Uterus (tissue), 4 donors: ENCODE data around the gene GYG2. TPM values are rescaled to one million over a fixed set of nuclear protein-coding genes. Genes with fewer than 3 reads are reported as not detected.

Source experiments
- DNase-seq, 2 donors: peaks; one replicate each; pipeline ENCODE4 v3.0.0-alpha.2; 2019 to 2020
- H3K27ac ChIP-seq, 2 donors: fragments of 200-600 bp; sonication (generic); 1 replicate in 1 of 2; 2 replicates in 1 of 2; pipeline ENCODE4 v1.5.1; 2016 to 2018
- H3K27me3 ChIP-seq, 2 donors: fragments of 200-600 bp; sonication (generic); one replicate each; pipeline ENCODE4 v1.5.1; 2018 to 2019; ENCODE audit warnings: control low read depth in 1 of 2
- H3K36me3 ChIP-seq, 2 donors: fragments of 200-600 bp; sonication (generic); one replicate each; pipeline ENCODE4 v1.5.1; 2019; ENCODE audit warnings: control low read depth in 1 of 2
- H3K4me1 ChIP-seq, 2 donors: fragments of 200-600 bp; sonication (generic); one replicate each; pipeline ENCODE4 v1.5.1; 2018 to 2019; ENCODE audit warnings: control low read depth in 1 of 2
- H3K4me3 ChIP-seq, 2 donors: fragments of 200-600 bp; sonication (generic); 1 replicate in 1 of 2; 2 replicates in 1 of 2; pipeline ENCODE4 v1.5.1; 2018 to 2019; ENCODE audit warnings: mild to moderate bottlenecking in 1 of 2
- H3K9me3 ChIP-seq, 2 donors: fragments of 200-600 bp; sonication (generic); one replicate each; pipeline ENCODE4 v1.5.1; 2019; ENCODE audit warnings: control low read depth in 1 of 2
- CTCF ChIP-seq, 4 experiments: fragments of 200-600 bp in 2 of 4; fragments of 450-650 bp in 2 of 4; sonication (generic) in 2 of 4; IDR thresholded peaks; one replicate each; pipeline ENCODE4 v1.5.1; 2016 to 2019; ENCODE audit warnings: antibody characterized with exemption in 4 of 4, mild to moderate bottlenecking in 2 of 4, moderate library complexity in 1 of 4
- POLR2A ChIP-seq, 2 donors: fragments of 450-650 bp; IDR thresholded peaks; one replicate each; pipeline ENCODE4 v1.6.1; 2016; ENCODE audit warnings: antibody characterized with exemption in 2 of 2, mild to moderate bottlenecking in 1 of 2, moderate library complexity in 1 of 2
- intact Hi-C: fragments of 100-400 bp; cut with DNase I; formaldehyde crosslinking; loops from one replicate; pipeline ENCODE4 v1.15.1; 2023; ENCODE audit warnings: low total_unique reads
- total RNA-seq, 4 donors: library from RNA; depleted of rRNA in 3 of 4; stranded (reverse); fragments of >200 nt in 3 of 4; gene quantifications; one replicate each; pipeline versions ENCODE4 v1.1.0 to v1.2.4, GENCODE V29; 2014 to 2023
- donor health status: DM: yes; HTN: yes; CAD: no.

GYG2 gene
- total RNA-seq, 4 donors from 2014 or later, result 1.0 to 9.6 (median 2.4) TPM; not detected in 1

GRCh38 chrX:2782778-2783177, 46.0 kb upstream of the GYG2 start:
- H3K4me3 ChIP-seq, result no peak overlapping the region
- no peaks in the 10 kb centered on the region for H3K9me3 ChIP-seq
- no peak for DNase-seq
- H3K27me3 ChIP-seq, result no peaks in the 10 kb centered on the region
- no peaks in the 10 kb centered on the region for H3K36me3 ChIP-seq
- no peak overlapping the region for H3K27ac ChIP-seq
- TF ChIP-seq POLR2A (IDR thresholded peaks at IDR 0.05) (no peak), CTCF (IDR thresholded peaks at IDR 0.05) (no peak)
- intact Hi-C loops, result no loop called here
- no peaks in the 10 kb centered on the region for H3K4me1 ChIP-seq

- intact Hi-C loops, result no loop called here
- TF ChIP-seq POLR2A (IDR thresholded peaks at IDR 0.05) (no peak), CTCF (IDR thresholded peaks at IDR 0.05) (no peak)
- Histone ChIP-seq H3K4me3 (no peak overlapping the region), H3K9me3 (no peaks in the 10 kb centered on the region), H3K4me1 (no peaks in the 10 kb centered on the region), H3K27me3 (no peaks in the 10 kb centered on the region), H3K27ac (no peak overlapping the region), H3K36me3 (no peaks in the 10 kb centered on the region)
- DNase-seq, result no peak
These were observed 44.7 kb upstream of the GYG2 start for GRCh38 chrX:2784026-2784425.

GRCh38 chrX:2785538-2785937, 43.2 kb upstream of the GYG2 start:
- Histone ChIP-seq H3K4me1 (no peaks in the 10 kb centered on the region), H3K27ac (no peak overlapping the region), H3K4me3 (no peak overlapping the region), H3K27me3 (no peaks in the 10 kb centered on the region), H3K36me3 (no peaks in the 10 kb centered on the region), H3K9me3 (no peaks in the 10 kb centered on the region)
- intact Hi-C loops, result no loop called here
- DNase-seq, result no peak
- no peak for TF ChIP-seq CTCF (IDR thresholded peaks at IDR 0.05)
- no peak for TF ChIP-seq POLR2A (IDR thresholded peaks at IDR 0.05)

GRCh38 chrX:2788980-2789379, 39.8 kb upstream of the GYG2 start:
- Histone ChIP-seq H3K9me3 (no peaks in the 10 kb centered on the region), H3K27me3 (no peaks in the 10 kb centered on the region), H3K4me3 (no peak overlapping the region), H3K4me1 (no peaks in the 10 kb centered on the region), H3K36me3 (no peaks in the 10 kb centered on the region), H3K27ac (no peak overlapping the region)
- DNase-seq, result no peak
- intact Hi-C loops, result no loop called here
- no peak for TF ChIP-seq CTCF (IDR thresholded peaks at IDR 0.05)
- TF ChIP-seq POLR2A (IDR thresholded peaks at IDR 0.05), result no peak

- Histone ChIP-seq H3K9me3 (no peaks in the 10 kb centered on the region), H3K27ac (no peak overlapping the region), H3K27me3 (no peaks in the 10 kb centered on the region), H3K4me1 (no peaks in the 10 kb centered on the region), H3K4me3 (no peak overlapping the region), H3K36me3 (no peaks in the 10 kb centered on the region)
- no peak for TF ChIP-seq CTCF (IDR thresholded peaks at IDR 0.05)
- no peak for TF ChIP-seq POLR2A (IDR thresholded peaks at IDR 0.05)
- intact Hi-C loops, result no loop called here
- DNase-seq, result no peak
These were observed 39.2 kb upstream of the GYG2 start for GRCh38 chrX:2789569-2789968.
